22Rv1 (cell line): Measurements from ENCODE around the gene DNAJC4.

Experiments
- CTCF ChIP-seq: fragments of 450-650 bp; IDR thresholded peaks from 2 replicates; pipeline ENCODE4 v1.5.1; 2017; ENCODE audit warnings: mild to moderate bottlenecking
- ZFX ChIP-seq: fragments of 450-650 bp; IDR thresholded peaks from 2 replicates; pipeline ENCODE4 v1.6.1; 2017; ENCODE audit warnings: antibody characterized with exemption, borderline replicate concordance

GRCh38 chr11:64185693-64186491 is 44.5 kb upstream of the DNAJC4 start, which contains the start of gene STIP1:
- TF ChIP-seq CTCF (peak; percentile 46), ZFX (no peak)
